HG03045 (cell line): ENCODE results near the gene INPP4A.
A peak's percentile ranks its signal among the peaks of the same experiment; 100 is the strongest.

ENCODE experiments used
- ATAC-seq: cut with Tn5 transposase; IDR thresholded peaks from one replicate; pipeline ENCODE4 v1.9.1; 2021; ENCODE audit warnings: mild to moderate bottlenecking, moderate library complexity; ENCODE audit not compliant: unreplicated experiment

INPP4A gene

GRCh38 chr2:98608116-98608961 is 163.7 kb downstream of the INPP4A start, which contains the start of the genes COA5 and UNC50:
TSS of gene COA5 (minus strand) at chr2:98608512. CDS start at chr2:98608405, 107 bp downstream.
TSS of gene UNC50 (plus strand) at chr2:98608589. CDS start at chr2:98609760, 1,171 bp downstream.
- ATAC-seq = peak; percentile 85

GRCh38 chr2:98608962-98609604 is 164.4 kb downstream of the INPP4A start:
- no peak for ATAC-seq

GRCh38 chr2:98614024-98614739 is 169.5 kb downstream of the INPP4A start:
- no peak for ATAC-seq

DNA sequence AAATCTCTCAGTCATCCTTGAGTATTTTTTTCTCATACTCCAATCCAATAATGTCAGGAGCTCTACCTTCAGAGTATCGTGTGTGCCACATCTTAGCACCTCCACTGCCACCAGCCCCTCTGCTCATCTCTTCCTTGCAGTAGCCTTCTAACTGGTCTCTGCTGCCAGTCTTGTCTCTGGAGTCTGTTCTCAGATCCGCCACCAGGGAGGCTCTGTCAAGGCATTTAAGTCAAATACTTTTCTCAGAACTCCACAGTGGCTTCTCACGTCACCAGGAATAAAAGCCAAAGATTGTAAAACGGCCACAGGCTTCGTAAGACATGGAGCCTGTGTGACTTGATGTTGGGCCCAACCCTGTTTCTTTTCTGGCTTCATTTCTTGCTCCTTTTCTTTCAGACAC is 170.8 kb downstream of the INPP4A start:
- no peak for ATAC-seq

DNA sequence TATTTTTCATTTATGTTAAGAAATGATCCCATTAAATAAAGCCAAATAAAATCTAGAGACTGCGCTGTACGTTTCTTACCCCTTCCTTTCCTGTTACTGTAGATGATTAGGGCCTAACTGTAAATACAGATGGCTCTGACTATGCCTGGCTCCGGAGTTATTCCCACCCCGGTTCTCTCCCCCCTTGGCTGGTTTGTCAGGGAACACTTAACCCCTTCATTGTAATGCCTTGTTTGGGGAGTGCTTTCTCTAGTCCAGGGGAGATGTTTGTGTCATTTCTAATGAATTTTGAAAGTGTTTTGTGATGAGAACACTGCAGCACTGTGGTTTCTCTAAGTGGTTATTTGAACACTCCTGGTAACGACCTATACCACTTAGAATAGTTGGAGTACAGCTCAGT is 172.5 kb downstream of the INPP4A start:
- ATAC-seq = no peak

DNA sequence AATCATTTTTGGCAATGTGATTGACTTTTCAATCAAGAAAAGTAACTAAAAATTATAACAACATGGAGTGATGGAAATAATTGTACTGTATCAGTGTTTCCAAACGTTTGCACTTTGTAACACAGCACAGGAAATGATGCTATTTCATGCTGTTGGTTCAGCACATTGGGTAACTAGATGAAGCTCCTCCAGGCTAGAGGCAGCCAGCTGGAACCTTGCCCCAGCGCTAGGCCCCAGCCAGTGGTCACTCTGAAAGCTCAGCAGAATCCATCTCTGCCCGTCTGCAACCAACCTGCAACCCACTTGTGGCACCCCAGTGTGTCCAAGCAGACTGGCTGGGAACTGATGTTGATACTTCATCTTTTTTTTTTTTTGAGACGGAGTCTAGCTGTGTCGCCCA is 179.0 kb downstream of the INPP4A start:
- ATAC-seq = no peak

DNA sequence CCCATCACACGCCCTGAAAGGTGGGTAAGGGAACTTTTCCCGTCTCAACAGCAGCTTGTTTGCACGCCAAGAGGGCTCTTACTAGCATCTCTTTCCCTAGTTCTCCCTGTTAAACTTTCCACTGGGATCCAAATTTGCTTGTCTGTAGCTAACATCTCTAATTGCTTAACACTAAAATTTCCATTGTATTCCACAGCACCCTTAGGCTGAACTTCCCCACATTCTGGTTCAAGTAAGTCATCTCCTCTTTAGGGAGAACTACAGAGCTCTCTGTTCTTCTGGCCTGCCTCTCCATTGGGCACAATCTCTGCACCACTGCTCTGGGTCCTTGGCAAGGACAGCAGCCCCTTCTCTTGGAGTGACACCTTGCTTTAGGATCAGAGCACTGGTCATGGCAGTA is 187.7 kb downstream of the INPP4A start:
- ATAC-seq = no peak

- ATAC-seq = no peak
Measured at GRCh38 chr2:98634406-98635092, 189.9 kb downstream of the INPP4A start.

- no peak for ATAC-seq
Measured at GRCh38 chr2:98637401-98638147, 192.9 kb downstream of the INPP4A start.

DNA sequence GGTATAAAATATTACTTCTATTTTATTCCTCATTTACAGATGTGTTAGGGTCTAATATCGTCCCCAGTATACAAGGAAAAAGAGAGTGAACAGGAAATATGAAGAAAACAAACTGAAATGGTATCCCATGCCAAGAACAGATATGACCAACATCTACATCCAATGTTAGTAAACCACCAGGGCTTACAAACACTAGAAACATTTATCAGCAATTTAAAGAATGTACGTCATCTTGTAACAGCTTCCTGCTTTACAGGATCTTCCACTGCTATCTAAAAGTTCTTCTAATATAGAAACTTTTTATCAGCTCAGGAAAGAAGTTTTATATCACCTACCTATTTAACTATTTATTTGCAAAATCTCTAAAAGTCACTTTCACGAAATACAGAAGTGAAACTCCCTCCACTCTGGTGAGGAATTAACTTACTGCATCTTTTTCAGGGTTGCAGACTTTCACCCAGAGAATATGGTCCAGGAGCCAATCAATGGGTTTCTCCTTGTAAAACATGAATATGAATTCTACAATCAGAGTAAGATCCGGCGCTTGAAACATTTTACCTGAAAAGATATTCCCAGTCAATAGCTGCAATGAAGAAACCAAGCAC is 198.9 kb downstream of the INPP4A start:
- no peak for ATAC-seq
